GM21786 (cell line): ENCODE data around the gene C5orf52.
A peak's percentile ranks its signal among the peaks of the same experiment; 100 is the strongest.
"Not testable (repeated sequence)": the region's sequence is repeated elsewhere in the genome, so short reads cannot be mapped to it uniquely, and the experiment has no call there.

ENCODE experiments used
- ATAC-seq: cut with Tn5 transposase; IDR thresholded peaks from one replicate; pipeline ENCODE4 v1.9.1; 2021; ENCODE audit not compliant: unreplicated experiment

C5orf52 gene

GRCh38 chr5:157670662-157671591 is at the start of gene C5orf52:
Gene C5orf52 (plus strand): TSS chr5:157671533. CDS start chr5:157671615, 82 bp downstream.
- no peak for ATAC-seq

GRCh38 chr5:157624144-157624543 is 47.2 kb upstream of the C5orf52 start:
- ATAC-seq = no peak

GRCh38 chr5:157626831-157627230 is 44.5 kb upstream of the C5orf52 start:
- ATAC-seq = no peak

DNA sequence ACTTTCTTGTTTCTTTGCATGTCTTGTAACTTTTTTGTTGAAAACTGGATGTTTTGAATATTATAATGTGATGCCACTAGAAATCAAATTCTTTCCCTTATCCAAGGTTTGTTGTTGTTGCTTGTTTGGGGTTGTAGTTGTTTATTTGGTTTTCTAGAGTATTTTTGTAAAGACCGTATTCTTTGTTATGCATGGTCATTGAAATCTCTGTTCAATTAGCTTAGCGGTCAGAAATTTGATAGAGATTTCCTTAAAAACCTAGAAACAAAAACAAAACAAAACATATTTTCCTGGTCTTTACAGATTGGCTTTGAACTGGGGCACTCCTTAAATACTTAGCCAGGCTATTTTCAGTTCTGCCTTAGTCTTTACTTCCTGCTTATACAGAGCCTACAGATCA is 41.0 kb upstream of the C5orf52 start:
- no peak for ATAC-seq

- ATAC-seq = no peak
Observed at GRCh38 chr5:157640406-157641066, 30.8 kb upstream of the C5orf52 start.

- ATAC-seq = no peak
Observed at GRCh38 chr5:157648275-157648990, 22.9 kb upstream of the C5orf52 start.

DNA sequence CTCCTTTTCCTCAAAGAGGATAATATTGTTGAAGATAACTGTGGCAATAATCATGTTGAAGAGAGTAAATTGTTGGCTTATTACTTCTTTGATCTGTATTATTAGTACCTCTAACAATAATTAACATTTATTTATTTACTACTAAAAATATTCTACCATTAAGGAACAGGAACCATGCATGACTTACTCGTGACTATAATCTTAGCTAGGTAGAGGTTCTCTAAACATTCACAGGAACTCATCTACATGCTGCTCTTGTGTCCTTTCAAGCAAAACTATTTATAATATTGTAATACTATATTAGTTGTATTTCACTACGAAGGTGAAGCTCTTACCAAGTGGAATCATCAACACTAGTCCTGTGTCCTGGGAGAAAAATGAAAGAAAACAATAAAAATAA is 22.2 kb upstream of the C5orf52 start:
- ATAC-seq = no peak

DNA sequence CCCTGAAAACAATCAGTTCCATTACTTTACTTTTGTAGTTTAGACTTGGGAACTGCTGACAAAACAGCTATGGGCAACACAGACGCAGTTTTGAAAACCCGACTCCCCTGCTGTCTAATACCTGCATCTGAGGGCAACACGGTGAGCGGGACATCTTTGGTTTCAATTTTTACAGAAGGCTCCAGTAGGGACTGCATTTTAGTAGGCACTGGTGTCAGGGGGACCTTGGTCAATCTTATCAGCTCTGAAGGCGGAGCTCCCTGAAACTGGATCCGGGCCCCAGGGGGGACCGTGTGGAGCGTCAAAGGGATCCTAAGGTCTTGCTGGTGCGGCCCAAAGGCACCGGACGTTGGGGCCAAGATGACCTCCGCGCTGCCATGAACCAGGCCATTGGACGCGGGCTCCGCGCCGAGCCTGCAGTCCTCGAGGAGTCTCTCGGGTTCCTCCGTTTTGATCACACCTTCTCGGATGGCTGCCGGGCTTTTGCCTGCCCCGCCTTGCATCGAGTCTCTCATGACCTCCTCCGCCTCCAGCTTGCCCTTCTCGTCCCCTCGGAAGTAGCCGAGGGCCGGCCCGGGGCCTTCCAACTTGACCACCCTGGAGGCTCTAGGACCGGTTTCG is 20.2 kb upstream of the C5orf52 start:
- no peak for ATAC-seq

DNA sequence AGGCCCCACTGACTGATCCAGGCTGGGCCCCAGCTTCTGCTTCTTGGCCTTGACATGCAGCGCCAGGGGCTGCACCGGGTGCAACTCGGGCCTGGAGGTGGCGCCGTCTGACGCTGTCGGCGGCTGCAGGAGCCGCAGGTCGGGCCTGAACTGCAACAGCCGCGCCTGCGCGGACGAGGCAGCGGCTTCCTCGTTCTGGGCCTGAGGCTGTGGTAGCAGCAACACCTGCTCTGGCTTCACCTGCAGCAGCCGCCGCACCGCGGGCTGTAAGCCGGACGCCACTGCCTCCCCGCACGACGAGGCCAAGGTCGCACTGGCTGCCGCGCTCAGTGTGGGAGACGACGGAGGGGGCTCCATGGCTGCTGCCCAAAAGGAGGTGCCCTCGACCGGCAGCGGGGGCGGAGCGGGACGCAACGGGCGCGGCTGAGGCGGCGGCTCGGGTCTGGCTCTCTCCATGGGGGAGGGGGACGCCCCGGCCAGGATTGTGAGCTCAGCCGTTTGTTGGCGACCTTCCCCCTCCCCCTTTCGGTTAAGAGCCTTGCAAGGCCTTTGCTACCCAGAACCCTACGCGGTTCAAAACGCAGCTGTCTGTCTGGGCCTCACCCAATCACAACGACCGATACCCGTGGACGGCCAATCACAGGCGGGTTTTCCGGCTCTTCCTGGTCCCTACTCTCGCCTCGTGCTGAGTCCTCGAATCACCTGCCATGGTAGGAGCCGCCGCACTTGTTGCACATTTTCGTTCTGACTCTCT is 19.5 kb upstream of the C5orf52 start:
- peak; percentile 76 for ATAC-seq

DNA sequence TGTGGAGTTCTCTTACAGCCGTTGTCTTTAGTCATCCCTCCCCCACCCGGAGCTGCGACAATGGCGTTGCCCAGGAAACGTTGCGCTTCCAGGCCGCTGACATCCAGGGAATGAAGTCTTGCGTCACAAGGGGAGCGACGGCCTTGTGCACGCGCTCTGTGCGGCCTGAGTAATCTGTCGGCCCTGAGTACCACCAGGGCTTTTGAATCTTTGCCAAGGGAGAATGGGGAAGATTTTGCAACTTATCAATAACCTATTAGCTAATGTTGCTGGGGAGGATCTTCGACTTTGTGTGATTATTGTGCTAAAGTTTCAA is 19.0 kb upstream of the C5orf52 start, which contains the start of gene SOX30:
Gene SOX30, minus strand, starts transcription at position 62 of the 316 bp plus-strand sequence. CDS start 360 bp downstream, outside the sequence.
- no peak for ATAC-seq

DNA sequence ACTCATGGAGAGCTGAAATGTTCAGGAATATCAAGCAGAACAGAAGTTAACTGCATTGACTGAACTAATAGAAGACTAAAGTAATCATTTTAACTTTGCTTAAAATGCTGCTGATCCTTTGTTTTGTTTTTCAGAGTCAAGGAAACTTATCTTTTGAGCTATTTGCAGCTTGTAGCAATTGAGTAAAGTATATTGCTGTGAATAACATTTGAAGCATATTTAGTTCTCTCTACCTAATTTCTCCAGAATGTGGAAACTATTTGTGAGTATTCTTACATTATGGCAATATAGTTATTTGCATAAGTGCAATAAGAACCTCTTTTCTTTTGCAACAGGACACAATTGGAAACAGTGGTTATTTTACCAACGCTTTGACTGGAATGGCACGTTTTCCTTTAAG is 13.8 kb upstream of the C5orf52 start:
- no peak for ATAC-seq

GRCh38 chr5:157658893-157659292 is 12.4 kb upstream of the C5orf52 start:
- ATAC-seq = no peak

- no peak for ATAC-seq
Observed at GRCh38 chr5:157659868-157660660, 11.3 kb upstream of the C5orf52 start.

- ATAC-seq = no peak
Observed at GRCh38 chr5:157665467-157666070, 5.8 kb upstream of the C5orf52 start.

- ATAC-seq = no peak
Observed at GRCh38 chr5:157668356-157668755, 3.0 kb upstream of the C5orf52 start.

DNA sequence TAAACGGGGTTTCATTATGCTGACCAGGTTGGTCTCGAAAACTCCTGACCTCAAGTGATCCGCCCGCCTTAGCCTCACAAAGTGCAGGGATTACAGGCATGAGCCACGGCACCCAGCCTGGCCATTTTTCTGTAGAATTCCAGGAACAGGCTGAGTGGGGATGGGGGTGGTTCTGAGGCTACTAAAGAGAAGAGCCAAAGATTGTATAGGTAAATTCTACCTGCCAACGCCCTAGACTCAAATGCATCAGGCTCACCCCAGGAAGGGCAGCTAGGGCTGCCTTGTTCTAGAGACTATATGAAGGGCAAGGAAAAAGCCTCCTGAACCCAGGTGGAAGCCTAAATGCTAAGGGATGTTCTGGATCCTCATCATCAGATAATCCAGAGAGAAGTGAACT is 1.6 kb upstream of the C5orf52 start:
- no peak for ATAC-seq

DNA sequence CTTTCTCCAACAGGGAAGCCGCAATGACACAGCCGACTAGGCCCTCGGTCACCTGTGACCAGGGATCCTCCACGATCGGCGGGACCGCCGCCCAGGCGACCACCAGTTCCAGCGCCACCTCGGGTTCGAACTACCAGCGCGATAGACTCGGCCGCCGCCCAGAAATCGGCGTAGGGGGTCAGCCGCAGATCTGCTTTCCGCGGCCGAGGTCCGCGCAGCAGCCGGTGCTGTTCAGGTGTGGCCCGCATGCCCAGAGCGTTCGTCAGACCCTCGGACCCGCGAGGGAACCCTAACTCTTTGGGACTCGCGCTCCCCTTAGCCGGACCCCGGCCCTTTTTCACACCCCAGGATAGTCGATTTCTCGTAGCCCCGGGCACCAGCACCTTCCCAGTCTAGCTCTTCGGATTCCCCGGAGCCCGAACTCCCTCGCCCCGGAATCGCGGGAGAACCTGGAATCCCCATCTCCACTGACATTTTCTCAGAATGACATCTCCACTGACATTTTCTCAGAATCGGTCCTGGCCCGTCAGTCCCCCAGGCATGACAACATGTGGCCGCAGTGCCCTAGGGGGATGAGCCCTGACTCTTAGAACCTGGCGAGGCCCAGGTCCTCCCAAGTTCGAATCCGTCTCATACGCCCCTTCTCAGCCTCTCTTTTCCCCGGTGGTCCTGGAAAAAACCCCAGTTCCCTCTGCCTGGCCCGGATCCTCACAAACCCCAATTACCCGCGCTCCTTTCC is 428 bp downstream of the C5orf52 start:
- no peak for ATAC-seq

- ATAC-seq = no peak
Observed at GRCh38 chr5:157672976-157673375, 1.6 kb downstream of the C5orf52 start.

DNA sequence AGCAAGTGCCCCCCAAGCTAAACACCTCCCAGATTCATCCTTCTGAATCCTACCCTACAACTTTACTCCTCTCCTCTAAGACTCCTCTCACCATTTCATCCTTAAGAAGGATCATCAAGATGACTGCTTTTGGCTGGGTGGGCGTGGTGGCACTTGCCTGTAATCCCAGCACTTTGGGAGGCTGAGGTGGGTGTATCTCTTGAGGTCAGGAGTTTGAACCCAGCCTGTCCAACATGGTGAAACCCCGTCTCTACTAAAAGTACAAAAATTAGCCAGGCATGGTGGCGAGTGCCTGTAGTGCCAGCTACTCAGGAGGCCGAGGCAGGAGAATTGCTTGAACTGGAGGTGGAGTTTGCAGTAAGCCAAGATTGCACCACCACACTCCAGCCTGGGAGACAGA is 3.0 kb downstream of the C5orf52 start:
- ATAC-seq = not testable (repeated sequence)
